GM12878 (cell line): ENCODE data around the gene CRYBA1. TPM values are rescaled to one million over a fixed set of nuclear protein-coding genes. Genes with fewer than 3 reads are reported as not detected.

Experiments used
- ATAC-seq: fragments of 200-7000 bp; cut with Tn5 transposase; 3 replicates; pipeline ENCODE4 v1.9.1; 2020; ENCODE audit warnings: mild to moderate bottlenecking, moderate library complexity
- BruUV-seq: library from RNA; stranded (reverse); fragments of 400-500 nt; replicated peaks from 2 replicates; lab custom pipeline; 2021; lab: Mats Ljungman, UMichigan
- CTCF ChIA-PET: fragments of 300-600 bp; sonication (Branson Sonifier 250); formaldehyde crosslinking; extraction: SDS; loops from one replicate; lab custom pipeline; 2021; ENCODE audit warnings: inconsistent platforms; lab: Yijun Ruan, JAX
- POLR2A ChIA-PET: fragments of 350-600 bp; formaldehyde crosslinking; extraction: SDS; loops from one replicate; lab custom pipeline; 2021; ENCODE audit warnings: inconsistent platforms; lab: Charles Lee
- RAD21 ChIA-PET: fragments of 300-600 bp; sonication (Branson Sonifier 250); formaldehyde crosslinking; loops from one replicate; lab custom pipeline; 2023; ENCODE audit warnings: antibody characterized with exemption; ENCODE audit not compliant: unreplicated experiment; lab: Charles Lee
- SMC1A ChIA-PET: fragments of 300-600 bp; sonication (Branson Sonifier 250); formaldehyde crosslinking; loops from one replicate; lab custom pipeline; 2023; ENCODE audit not compliant: unreplicated experiment, uncharacterized antibody; lab: Charles Lee
- DNase-seq: peaks from one replicate; pipeline ENCODE4 v3.0.0-alpha.2; 2011; ENCODE audit warnings: low read depth, low spot score
- FAIRE-seq: peaks from 3 replicates; lab custom pipeline; 2011; peaks lifted over from hg19 to GRCh38; lab: Jason Lieb, UNC
- H2AFZ ChIP-seq: 2 replicates; pipeline ENCODE4 v1.6.0; 2011; ENCODE audit warnings: low read depth, low read length, control low read depth; ENCODE audit not compliant: control insufficient read depth
- H3K27ac ChIP-seq: 2 replicates; pipeline ENCODE4 v1.5.1; 2011; ENCODE audit warnings: control low read depth; ENCODE audit not compliant: control insufficient read depth, insufficient read depth
- H3K27me3 ChIP-seq, 2 experiments: replicated peaks in 1 of 2; 2 replicates each; pipeline versions ENCODE4 v1.6.0 to v1.6.1; 2011; ENCODE audit warnings: low read length in 1 of 2; ENCODE audit not compliant: control insufficient read depth in 2 of 2, insufficient read depth in 2 of 2
- H3K36me3 ChIP-seq, 2 experiments: 2 replicates each; pipeline ENCODE4 v1.5.1; 2011; ENCODE audit warnings: low read length in 1 of 2; ENCODE audit not compliant: control insufficient read depth in 2 of 2, insufficient read depth in 2 of 2
- H3K4me1 ChIP-seq: 2 replicates; pipeline ENCODE4 v1.6.1; 2011; ENCODE audit warnings: mild to moderate bottlenecking, low read length, moderate library complexity, mixed read lengths; ENCODE audit not compliant: control insufficient read depth, insufficient read depth
- H3K4me2 ChIP-seq: 2 replicates; pipeline ENCODE4 v1.6.0; 2011; ENCODE audit warnings: control low read depth; ENCODE audit not compliant: control insufficient read depth, insufficient read depth
- H3K4me3 ChIP-seq: fragments of 200-600 bp; sonication (generic); 2 replicates; pipeline ENCODE4 v1.5.1; 2016
- H3K79me2 ChIP-seq: 2 replicates; pipeline ENCODE4 v1.6.0; 2011; ENCODE audit warnings: low read length; ENCODE audit not compliant: control insufficient read depth, insufficient read depth
- H3K9ac ChIP-seq: 2 replicates; pipeline ENCODE4 v1.8.0; 2011; ENCODE audit warnings: low read length, control low read depth, mixed read lengths; ENCODE audit not compliant: control insufficient read depth, insufficient read depth
- H3K9me3 ChIP-seq: replicated peaks from 3 replicates; pipeline ENCODE4 v1.5.1; 2011; ENCODE audit warnings: mild to moderate bottlenecking, low read length; ENCODE audit not compliant: control insufficient read depth, insufficient read depth
- H4K20me1 ChIP-seq: 2 replicates; pipeline ENCODE4 v1.6.0; 2011; ENCODE audit not compliant: control insufficient read depth, insufficient read depth
- ATF7 ChIP-seq: fragments of 450-650 bp; IDR thresholded peaks from 2 replicates; pipeline ENCODE4 v1.6.1; 2016; ENCODE audit warnings: low read depth, mild to moderate bottlenecking
- BCL11A ChIP-seq: IDR thresholded peaks from 2 replicates; pipeline ENCODE4 v1.6.1; 2011; ENCODE audit warnings: low read depth, low read length
- CBX5 ChIP-seq: sonication (generic); IDR thresholded peaks from 2 replicates; pipeline ENCODE4 v1.6.1; 2016; ENCODE audit warnings: low read depth, moderate library complexity, mild to moderate bottlenecking, inconsistent platforms
- CEBPB ChIP-seq, 2 experiments: fragments of 150-350 bp in 1 of 2; IDR thresholded peaks; 2 replicates each; pipeline ENCODE4 v1.6.1; 2012 to 2014; ENCODE audit warnings: low read depth in 2 of 2, low read length in 2 of 2, borderline replicate concordance in 1 of 2, inconsistent platforms in 1 of 2
- GATAD2B ChIP-seq: fragments of 450-650 bp; conservative IDR thresholded peaks from 2 replicates; pipeline ENCODE4 v1.6.1; 2017; ENCODE audit warnings: low read depth, mild to moderate bottlenecking, moderate library complexity
- IKZF1 ChIP-seq: fragments of 450-650 bp; conservative IDR thresholded peaks from 2 replicates; pipeline ENCODE4 v1.6.1; 2017; ENCODE audit warnings: antibody characterized with exemption, mild to moderate bottlenecking
- SREBF2 ChIP-seq: IDR thresholded peaks from 2 replicates; pipeline ENCODE4 v1.6.1; 2012; ENCODE audit warnings: mild to moderate bottlenecking, low read length
- STAT1 ChIP-seq: fragments of 450-650 bp; conservative IDR thresholded peaks from 2 replicates; pipeline ENCODE4 v1.6.1; 2014; ENCODE audit warnings: antibody characterized with exemption, mild to moderate bottlenecking
- TBL1XR1 ChIP-seq: IDR thresholded peaks from 2 replicates; pipeline ENCODE4 v1.6.1; 2012; ENCODE audit warnings: low read depth, low read length, improper control_type of control experiment
- ZBED1 ChIP-seq: IDR thresholded peaks from 2 replicates; pipeline ENCODE4 v1.6.1; 2016; ENCODE audit warnings: borderline replicate concordance
- ZNF24 ChIP-seq: fragments of 450-650 bp; IDR thresholded peaks from 2 replicates; pipeline ENCODE4 v1.6.1; 2017; ENCODE audit warnings: antibody characterized with exemption, mild to moderate bottlenecking
- WGBS: methylation state at CpG from one replicate; pipeline ENCODE4 v1.1.6; 2016; ENCODE audit warnings: low lambda C conversion rate; ENCODE audit not compliant: insufficient replicate concordance, insufficient coverage; ENCODE audit errors: missing lambda C conversion rate; 5-methylcytosine and 5-hydroxymethylcytosine counted together
- in situ Hi-C: fragments of 300-500 bp; cut with MboI; formaldehyde crosslinking; loops from 9 replicates; pipeline ENCODE4 v1.14.3; 2018; ENCODE audit warnings: mixed read lengths
- intact Hi-C: fragments of 100-400 bp; cut with micrococcal nuclease; formaldehyde crosslinking; loops from one replicate; pipeline ENCODE4 v1.14.2; 2022; ENCODE audit not compliant: unreplicated experiment
- polyA plus RNA-seq, 11 experiments: library from polyadenylated mRNA; depleted of rRNA in 4 of 11; unstranded in 6 of 11; stranded (reverse) in 5 of 11; fragments of >200 nt; fragmentation: Nextera tagmentation in 4 of 11; fragmentation: Illumina TruSeq in 1 of 11; extraction: Ambion mirVana in 4 of 11; extraction: Trizol in 1 of 11; gene quantifications; 1 replicate in 1 of 11; 2 replicates in 10 of 11; pipeline versions ENCODE4 v1.2.1 to v1.2.3, GENCODE V29; 2011 to 2016; ENCODE audit warnings: inconsistent platforms in 2 of 11, missing spikeins in 2 of 11, low read depth in 1 of 11
- total RNA-seq, 4 experiments: library from RNA; depleted of rRNA in 3 of 4; stranded (reverse); fragments of >200 nt in 3 of 4; fragmentation: Illumina TruSeq in 1 of 4; extraction: Trizol in 1 of 4; gene quantifications; 2 replicates each; pipeline versions ENCODE4 v1.2.1 to v1.2.3, GENCODE V29; 2013 to 2021
- TF ChIP-seq, protein P1 (sequence below): fragments of 450-650 bp; IDR thresholded peaks from 2 replicates; pipeline ENCODE4 v1.6.1; 2016; ENCODE audit warnings: mild to moderate bottlenecking

CRYBA1 gene
- total and polyA plus RNA-seq, 10 of the 15 experiments (the other 5 are each of a cell fraction or from before 2014, with no cell fraction given), result not detected

DNA sequence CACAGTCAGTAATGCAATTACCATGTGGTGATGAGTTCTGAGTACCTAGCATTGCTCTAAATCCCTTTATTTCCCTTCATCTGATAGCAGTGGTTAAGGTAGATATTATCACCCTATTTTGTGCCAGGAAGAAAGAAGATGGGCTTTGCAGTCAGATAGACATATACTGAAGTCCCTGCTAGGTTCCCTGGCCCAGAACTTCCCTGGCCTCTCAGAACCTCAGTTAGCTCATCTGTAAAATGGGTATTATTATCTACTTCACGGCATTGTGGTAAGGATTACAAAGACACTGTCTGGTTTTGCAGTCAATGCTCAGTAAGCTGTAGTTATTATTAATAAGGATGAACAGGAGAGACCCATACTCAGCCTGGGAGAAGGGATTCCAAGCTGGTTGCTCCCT lies 4.6 kb upstream of the CRYBA1 start:
- Histone ChIP-seq H2AFZ (no peak overlapping the region), H3K4me2 (no peak overlapping the region), H3K4me1 (no peaks in the 10 kb centered on the region; the same call in 1 of the 2 replicates), H3K27ac (no peak overlapping the region), H3K79me2 (no peaks in the 10 kb centered on the region), H3K9ac (no peak overlapping the region), H3K9me3 (no peaks in the 10 kb centered on the region), H3K4me3 (no peak overlapping the region), H4K20me1 (no peaks in the 10 kb centered on the region), H3K36me3 (no peaks in the 10 kb centered on the region), H3K27me3 (no peaks in the 10 kb centered on the region)
- SMC1A ChIA-PET, result interaction anchor here (1.2 to 3.6 kb wide), 7 partner anchors 9 to 104 kb away, joined by 3 to 8 read pairs (median 7); no protein-coding TSS in a partner anchor
- RAD21 ChIA-PET, result interaction anchor here (0.7 to 2.2 kb wide), 2 partner anchors 93 to 97 kb away, joined by 3 to 14 read pairs; no protein-coding TSS in a partner anchor
- 0% methylated on average over 1 of the region's 1 CpG for WGBS
- FAIRE-seq, result no peak
- no TSS peak for BruUV-seq
- DNase-seq, result no peak
- CTCF ChIA-PET, result interaction anchor here (0.6 to 3.0 kb wide), 7 partner anchors 15 to 102 kb away, joined by 3 to 26 read pairs (median 3); no protein-coding TSS in a partner anchor
- in situ Hi-C loops (no loop called here), intact Hi-C loops (no loop called here)
- TF ChIP-seq CEBPB (IDR thresholded peaks at IDR 0.05; ENCODE audit: borderline replicate concordance in 1 of 2, low read depth in 2 of 2, low read length in 2 of 2) (no peak), ATF7 (no peak), STAT1 (no peak), ZBED1 (no peak), CBX5 (no peak), BCL11A (no peak), TBL1XR1 (no peak), SREBF2 (no peak), ZNF24 (no peak), GATAD2B (no peak), IKZF1 (no peak)
- TF ChIP-seq, protein P1, sequence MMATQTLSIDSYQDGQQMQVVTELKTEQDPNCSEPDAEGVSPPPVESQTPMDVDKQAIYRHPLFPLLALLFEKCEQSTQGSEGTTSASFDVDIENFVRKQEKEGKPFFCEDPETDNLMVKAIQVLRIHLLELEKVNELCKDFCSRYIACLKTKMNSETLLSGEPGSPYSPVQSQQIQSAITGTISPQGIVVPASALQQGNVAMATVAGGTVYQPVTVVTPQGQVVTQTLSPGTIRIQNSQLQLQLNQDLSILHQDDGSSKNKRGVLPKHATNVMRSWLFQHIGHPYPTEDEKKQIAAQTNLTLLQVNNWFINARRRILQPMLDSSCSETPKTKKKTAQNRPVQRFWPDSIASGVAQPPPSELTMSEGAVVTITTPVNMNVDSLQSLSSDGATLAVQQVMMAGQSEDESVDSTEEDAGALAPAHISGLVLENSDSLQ, result no peak
- POLR2A ChIA-PET, result no interaction called here
- ATAC-seq, result no peak
